ENCODE data around the gene ZFYVE19. TPM values are rescaled to one million over a fixed set of nuclear protein-coding genes. Genes with fewer than 3 reads are reported as not detected.

Gene ZFYVE19
- total RNA-seq, 4 donors from 2014 or later = 5.6 to 37.5 (median 15.2) TPM

- Histone ChIP-seq H3K4me3 (no peak overlapping the region), H3K9me3 (no peaks in the 10 kb centered on the region), H3K36me3 (no peaks in the 10 kb centered on the region), H3K27ac (peak overlapping the region; percentile 32 to 70), H3K27me3 (no peaks in the 10 kb centered on the region), H3K4me1 (no peaks in the 10 kb centered on the region)
- intact Hi-C loops (cut with DNase I; ENCODE audit: low total_unique reads) = no loop called here
- no peak for TF ChIP-seq POLR2A (IDR thresholded peaks at IDR 0.05)
- TF ChIP-seq, protein P1, sequence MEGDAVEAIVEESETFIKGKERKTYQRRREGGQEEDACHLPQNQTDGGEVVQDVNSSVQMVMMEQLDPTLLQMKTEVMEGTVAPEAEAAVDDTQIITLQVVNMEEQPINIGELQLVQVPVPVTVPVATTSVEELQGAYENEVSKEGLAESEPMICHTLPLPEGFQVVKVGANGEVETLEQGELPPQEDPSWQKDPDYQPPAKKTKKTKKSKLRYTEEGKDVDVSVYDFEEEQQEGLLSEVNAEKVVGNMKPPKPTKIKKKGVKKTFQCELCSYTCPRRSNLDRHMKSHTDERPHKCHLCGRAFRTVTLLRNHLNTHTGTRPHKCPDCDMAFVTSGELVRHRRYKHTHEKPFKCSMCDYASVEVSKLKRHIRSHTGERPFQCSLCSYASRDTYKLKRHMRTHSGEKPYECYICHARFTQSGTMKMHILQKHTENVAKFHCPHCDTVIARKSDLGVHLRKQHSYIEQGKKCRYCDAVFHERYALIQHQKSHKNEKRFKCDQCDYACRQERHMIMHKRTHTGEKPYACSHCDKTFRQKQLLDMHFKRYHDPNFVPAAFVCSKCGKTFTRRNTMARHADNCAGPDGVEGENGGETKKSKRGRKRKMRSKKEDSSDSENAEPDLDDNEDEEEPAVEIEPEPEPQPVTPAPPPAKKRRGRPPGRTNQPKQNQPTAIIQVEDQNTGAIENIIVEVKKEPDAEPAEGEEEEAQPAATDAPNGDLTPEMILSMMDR (IDR thresholded peaks at IDR 0.05) = no peak
- no peak for DNase-seq
These were observed 38.2 kb upstream of the ZFYVE19 start for GRCh38 chr15:40768521-40769273.

DNA sequence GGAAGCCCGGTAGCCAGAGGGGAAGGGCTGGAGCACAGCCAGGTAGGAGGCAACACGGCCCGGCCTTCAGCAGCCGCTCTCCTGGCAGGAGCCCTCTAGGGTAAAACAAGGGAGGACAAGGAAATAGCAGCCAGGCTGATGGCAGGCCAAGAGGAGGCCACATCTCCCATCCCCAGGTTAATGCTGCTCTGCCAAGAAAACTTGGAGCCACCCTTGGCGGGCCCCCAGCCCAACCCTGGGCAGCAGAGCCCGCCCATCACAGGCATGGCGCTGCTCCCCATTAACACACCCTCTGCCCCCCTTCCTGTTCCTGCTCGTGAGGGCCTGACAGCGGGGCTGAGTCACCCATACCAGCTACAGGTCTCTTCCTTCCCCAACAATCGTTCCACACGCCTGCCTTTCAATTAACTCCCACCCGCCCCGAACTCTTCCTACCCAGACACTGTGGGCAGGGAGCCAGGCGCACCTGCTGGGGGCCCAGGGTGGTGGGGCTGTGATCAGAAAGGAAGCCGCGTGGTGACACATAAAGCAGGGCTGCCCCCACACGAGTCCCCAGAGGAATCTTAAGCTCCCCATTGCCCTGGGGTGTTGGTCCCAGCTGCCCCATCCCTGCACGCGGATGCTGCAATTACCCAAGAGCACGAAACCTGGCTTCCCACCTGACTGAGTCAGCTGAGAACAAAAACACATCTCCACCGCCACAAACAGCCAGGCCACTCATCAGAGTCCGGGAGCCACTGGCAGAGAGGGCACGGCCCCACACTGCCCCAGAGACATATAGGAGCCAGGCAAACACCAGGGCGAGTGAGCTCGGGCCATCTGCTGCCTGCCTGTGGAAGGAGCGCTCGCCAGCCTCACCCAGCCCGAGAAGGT is 37.4 kb upstream of the ZFYVE19 start, which contains the start of gene C15orf62:
C15orf62 (plus strand) TSS at position 707 of the 873 bp plus-strand sequence. CDS start 516 bp downstream, outside the sequence.
- Histone ChIP-seq H3K27ac (peak within 1 kb of the TSS; percentile 32 to 70), H3K9me3 (no peaks in the 10 kb centered on the region), H3K36me3 (no peaks in the 10 kb centered on the region), H3K4me1 (no peaks in the 10 kb centered on the region), H3K4me3 (no peak within 1 kb of the TSS), H3K27me3 (no peaks in the 10 kb centered on the region)
- peak; percentile 41 to 58 for DNase-seq
- intact Hi-C loops (cut with DNase I; ENCODE audit: low total_unique reads) = no loop called here
- TF ChIP-seq, protein P1 (IDR thresholded peaks at IDR 0.05) = no peak
- TF ChIP-seq POLR2A (IDR thresholded peaks at IDR 0.05) = no peak

DNA sequence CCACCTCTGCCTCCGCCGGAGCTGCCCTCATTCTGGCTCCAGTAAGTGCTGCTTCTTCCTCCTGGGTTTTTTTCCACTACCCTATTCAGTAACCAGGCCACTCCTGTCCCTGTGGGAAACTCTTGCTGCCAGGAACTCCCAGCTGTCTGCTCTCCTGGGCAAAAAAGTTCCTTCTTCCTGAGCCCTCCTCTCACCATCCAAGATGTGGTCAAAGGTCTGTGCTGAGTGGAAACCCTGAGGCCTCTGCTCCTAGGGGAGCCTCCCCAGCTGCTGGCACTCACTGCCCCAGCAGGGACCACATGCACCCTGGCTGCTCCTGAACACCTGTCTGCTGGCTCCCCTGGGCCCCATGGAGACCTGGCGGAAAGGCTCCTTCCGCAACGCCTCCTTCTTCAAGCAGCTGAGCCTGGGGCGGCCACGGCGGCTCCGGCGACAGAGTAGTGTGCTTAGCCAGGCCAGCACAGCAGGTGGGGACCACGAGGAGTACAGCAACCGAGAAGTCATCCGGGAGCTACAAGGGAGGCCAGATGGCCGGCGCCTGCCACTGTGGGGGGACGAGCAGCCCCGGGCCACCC is 36.7 kb upstream of the ZFYVE19 start:
- H3K27ac ChIP-seq = peak overlapping the region; percentile 32 to 70
- TF ChIP-seq, protein P1 (IDR thresholded peaks at IDR 0.05) = no peak
- no peak for TF ChIP-seq POLR2A (IDR thresholded peaks at IDR 0.05)
- no peaks in the 10 kb centered on the region for H3K9me3 ChIP-seq
- no peaks in the 10 kb centered on the region for H3K27me3 ChIP-seq
- no peak for DNase-seq
- no peaks in the 10 kb centered on the region for H3K36me3 ChIP-seq
- no peak overlapping the region for H3K4me3 ChIP-seq
- no peaks in the 10 kb centered on the region for H3K4me1 ChIP-seq
- intact Hi-C loops (cut with DNase I; ENCODE audit: low total_unique reads) = no loop called here

- no peaks in the 10 kb centered on the region for H3K36me3 ChIP-seq
- intact Hi-C loops (cut with DNase I; ENCODE audit: low total_unique reads) = no loop called here
- no peak for TF ChIP-seq POLR2A (IDR thresholded peaks at IDR 0.05)
- TF ChIP-seq, protein P1 (IDR thresholded peaks at IDR 0.05) = no peak
- H3K4me3 ChIP-seq = no peak overlapping the region
- no peaks in the 10 kb centered on the region for H3K9me3 ChIP-seq
- H3K27me3 ChIP-seq = no peaks in the 10 kb centered on the region
- no peaks in the 10 kb centered on the region for H3K4me1 ChIP-seq
- no peak overlapping the region for H3K27ac ChIP-seq
- no peak for DNase-seq
These were observed 35.6 kb upstream of the ZFYVE19 start for GRCh38 chr15:40771242-40771641.
